Fibroblast of skin of abdomen (primary cell): Measurements from ENCODE around the gene TMPRSS7.
"Not testable (repeated sequence)": the region's sequence is repeated elsewhere in the genome, so short reads cannot be mapped to it uniquely, and the experiment has no call there.

Source experiments
- DNase-seq: peaks from one replicate; pipeline ENCODE4 v3.0.0-alpha.2; 2013

The TMPRSS7 gene

GRCh38 chr3:112061152-112061551 lies 26.6 kb downstream of the TMPRSS7 start:
- peak; percentile 65 for DNase-seq

GRCh38 chr3:112072387-112073060 lies 38.0 kb downstream of the TMPRSS7 start:
- DNase-seq, result not testable (repeated sequence)

- DNase-seq, result peak; percentile 29
These were observed 39.5 kb downstream of the TMPRSS7 start for GRCh38 chr3:112074006-112074405.

DNA sequence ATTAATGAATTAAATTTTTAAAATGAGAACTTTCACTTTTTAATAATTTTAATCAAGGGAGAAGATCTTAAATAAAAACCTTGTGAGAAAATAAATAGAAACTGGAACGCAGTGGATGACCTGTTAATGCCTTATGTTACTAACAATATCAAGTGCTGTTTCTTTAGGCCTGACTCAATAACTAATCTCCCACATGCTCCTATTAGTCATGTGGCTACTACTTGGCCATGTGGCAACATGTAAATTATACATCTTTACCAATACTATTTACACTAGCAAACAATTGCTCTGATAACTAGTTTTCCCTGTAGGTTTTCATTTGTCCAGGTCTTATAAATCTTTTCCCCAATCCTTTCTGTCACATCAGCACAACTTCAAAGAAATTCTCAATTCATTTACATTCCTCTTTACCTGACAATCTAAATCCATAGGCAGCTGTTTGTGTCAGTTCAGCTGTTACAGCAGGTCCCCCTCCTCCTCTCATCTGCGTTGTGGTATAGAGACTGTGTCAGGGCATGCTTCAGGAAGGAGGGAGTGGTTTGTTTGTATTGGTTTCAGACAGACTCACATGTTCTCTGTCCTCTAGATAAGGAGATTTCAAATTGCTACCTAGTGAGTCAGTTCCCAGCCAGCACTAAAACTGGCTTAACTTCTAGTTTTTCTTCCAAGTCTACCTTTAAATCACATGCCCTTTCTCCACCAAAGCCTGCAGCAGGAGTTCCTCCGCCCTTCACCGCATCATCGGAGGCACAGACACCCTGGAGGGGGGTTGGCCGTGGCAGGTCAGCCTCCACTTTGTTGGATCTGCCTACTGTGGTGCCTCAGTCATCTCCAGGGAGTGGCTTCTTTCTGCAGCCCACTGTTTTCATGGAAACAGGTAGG lies 40.3 kb downstream of the TMPRSS7 start:
- DNase-seq, result peak; percentile 85

DNA sequence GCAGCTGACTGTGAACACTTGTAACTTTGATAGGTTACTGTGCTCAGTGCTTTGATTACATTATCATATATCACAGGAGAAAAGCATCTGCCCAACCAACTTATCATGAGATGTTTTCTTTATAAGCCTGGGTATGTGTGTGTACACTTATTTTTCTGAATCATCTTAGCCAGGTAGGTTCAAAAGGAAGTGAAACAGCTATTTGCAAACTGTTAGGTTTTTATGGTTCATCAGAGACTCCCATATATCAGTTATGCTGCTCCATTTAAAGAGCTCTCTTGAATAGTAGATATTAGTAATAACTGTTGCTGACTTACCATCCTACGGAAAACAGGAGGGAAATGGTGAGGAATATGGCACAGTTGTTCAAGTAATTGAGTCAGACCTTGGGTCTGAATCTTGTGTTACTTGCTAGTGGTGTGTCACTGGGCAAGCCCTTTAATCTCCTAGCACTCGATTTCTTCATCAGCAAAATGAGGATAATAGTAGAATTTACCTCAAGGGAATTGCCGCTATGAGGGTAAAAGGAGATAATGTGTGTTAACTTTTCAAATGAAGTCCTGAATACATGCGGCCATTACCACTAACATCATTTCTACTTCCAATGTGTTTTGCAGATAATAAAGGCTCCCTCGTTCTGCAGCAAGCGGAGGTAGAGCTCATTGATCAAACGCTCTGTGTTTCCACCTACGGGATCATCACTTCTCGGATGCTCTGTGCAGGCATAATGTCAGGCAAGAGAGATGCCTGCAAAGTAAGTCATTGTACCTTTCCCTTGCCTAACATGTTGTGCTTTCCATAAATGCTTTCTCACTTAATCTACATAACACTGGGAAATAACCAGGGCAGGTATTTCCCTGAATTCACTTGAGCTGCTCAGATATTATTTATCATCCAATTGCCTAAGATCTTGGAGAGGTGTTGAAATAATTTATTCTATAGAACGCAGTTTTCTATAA lies 43.9 kb downstream of the TMPRSS7 start:
- DNase-seq, result no peak

DNA sequence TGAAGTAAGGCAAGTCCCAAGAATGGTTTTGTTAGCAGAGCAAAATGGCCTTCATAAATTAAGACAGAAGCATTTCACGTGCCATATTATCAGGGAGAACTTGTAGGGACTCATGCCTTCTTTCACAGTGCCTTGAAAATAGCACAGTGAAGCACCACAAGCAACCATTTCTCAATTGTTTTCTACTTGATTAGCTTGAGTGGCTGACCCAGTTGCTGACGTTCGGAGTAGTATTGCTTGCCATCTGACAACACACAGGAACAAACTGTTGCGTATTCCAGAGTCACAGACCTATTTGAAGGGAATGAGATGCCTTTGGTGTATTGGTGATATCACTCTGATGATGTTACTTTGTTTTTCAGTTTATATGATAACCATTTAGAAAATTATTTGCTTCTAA lies 48.7 kb downstream of the TMPRSS7 start:
- no peak for DNase-seq

DNA sequence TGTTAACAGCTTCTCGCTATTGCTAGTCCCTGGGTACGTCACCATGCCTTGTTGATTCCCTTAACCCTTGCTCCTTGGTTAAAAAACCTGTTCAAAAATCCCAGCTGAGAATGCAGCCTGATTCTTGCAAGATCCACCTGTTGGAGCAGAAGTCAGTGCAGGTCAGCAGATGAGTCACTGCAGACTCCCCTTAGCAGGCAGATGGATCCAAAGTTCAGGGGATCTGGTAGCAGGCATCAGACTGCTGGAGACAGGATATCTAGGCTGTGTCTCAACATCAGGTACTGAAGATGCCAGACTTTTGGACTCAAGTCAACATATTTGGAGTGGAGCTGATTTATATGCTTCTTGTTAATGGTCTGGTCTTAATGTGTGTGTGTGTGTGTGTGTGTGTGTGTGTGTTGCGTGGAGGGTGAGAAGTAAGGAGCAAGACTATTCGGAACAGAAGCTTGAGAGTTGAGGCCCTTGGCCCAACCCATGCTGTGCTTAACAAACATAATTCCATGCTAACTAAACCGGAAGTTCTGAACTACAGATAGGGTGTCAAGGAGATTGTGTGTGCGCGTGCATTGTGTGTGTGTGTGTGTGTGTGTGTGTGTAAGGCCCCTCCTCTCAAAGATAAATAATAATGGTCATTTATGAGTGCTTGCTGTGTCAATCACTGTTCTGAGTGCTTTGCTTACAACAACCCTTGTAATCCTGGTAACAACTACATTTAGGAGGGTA lies 50.6 kb downstream of the TMPRSS7 start:
- DNase-seq, result no peak

DNA sequence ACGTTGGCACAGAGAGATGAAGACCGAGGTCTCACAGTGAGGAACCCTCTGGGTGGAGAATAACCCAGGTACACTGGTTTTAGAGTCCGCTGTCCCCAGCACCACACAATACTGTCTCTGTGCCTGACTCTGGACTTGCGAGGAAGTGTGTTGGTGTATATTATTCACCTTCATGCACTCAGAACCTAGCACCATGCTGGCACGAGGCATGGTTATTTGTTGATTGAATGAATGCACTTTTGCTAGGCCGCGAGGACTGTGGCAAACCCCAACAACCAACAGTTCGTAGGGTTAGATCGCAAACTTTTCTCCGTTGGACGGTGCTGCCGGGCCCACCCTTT lies 51.2 kb downstream of the TMPRSS7 start:
- DNase-seq, result no peak

GRCh38 chr3:112086076-112086854 lies 51.7 kb downstream of the TMPRSS7 start, which contains the start of gene C3orf52:
Gene C3orf52 (plus strand): TSS chr3:112086389. CDS start chr3:112086408, 19 bp downstream.
- DNase-seq, result peak; percentile 77

GRCh38 chr3:112086875-112087524 lies 52.5 kb downstream of the TMPRSS7 start:
- peak; percentile 45 for DNase-seq

- DNase-seq, result no peak
These were observed 53.2 kb downstream of the TMPRSS7 start for GRCh38 chr3:112087746-112088145.

DNA sequence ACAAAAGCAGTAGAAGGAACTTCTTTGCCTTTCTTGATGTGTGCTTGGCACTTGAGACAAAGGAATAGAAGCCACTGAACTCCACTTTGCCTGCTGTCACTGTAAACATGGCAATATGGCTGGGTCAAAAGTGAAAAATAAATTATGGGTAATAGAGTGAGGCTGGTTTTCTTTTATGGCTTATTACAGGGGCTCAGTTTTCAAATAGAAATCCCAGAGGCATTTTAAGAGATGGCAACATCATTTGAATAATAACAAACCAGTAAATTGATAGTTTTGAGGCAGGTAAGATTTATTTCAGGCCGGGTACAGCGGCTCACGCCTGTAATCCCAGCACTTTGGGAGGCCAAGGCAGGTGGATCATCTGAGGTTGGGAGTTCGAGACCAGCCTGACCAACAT lies 54.4 kb downstream of the TMPRSS7 start:
- DNase-seq, result no peak

- no peak for DNase-seq
These were observed 55.7 kb downstream of the TMPRSS7 start for GRCh38 chr3:112089956-112090886.

DNA sequence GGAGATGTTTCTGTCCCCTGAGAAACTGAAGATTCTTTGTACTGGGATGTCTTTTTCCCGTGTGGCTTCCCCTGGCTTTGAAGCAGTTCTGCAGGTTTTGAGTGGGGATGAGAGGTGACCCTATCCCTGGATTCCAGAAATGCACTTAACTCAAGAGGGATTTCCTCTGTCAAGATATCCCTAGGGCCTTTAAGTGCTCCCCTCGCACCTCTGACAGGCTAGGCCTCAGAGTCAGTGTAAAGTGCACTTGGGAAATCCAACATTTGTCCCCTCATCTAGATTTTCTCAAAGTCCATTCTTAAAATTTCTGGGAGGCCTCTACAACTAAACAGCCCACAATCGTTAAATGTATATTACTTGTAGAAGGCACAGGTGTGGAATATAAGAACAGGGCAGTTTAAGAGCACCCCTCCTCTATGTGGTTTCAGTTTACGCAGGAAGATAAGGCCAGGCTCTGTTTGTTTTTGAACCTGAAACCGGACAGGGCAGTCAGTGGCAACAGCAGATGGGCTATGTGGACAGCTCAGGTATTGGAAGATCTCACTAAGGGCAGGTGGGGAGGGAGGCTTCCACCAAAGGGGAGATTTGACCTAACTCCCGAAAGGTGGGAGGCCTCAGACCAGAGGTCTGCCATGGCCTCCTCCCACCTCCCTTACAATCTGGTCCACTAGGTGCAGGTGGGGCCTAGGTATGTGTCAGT lies 56.5 kb downstream of the TMPRSS7 start:
- no peak for DNase-seq

DNA sequence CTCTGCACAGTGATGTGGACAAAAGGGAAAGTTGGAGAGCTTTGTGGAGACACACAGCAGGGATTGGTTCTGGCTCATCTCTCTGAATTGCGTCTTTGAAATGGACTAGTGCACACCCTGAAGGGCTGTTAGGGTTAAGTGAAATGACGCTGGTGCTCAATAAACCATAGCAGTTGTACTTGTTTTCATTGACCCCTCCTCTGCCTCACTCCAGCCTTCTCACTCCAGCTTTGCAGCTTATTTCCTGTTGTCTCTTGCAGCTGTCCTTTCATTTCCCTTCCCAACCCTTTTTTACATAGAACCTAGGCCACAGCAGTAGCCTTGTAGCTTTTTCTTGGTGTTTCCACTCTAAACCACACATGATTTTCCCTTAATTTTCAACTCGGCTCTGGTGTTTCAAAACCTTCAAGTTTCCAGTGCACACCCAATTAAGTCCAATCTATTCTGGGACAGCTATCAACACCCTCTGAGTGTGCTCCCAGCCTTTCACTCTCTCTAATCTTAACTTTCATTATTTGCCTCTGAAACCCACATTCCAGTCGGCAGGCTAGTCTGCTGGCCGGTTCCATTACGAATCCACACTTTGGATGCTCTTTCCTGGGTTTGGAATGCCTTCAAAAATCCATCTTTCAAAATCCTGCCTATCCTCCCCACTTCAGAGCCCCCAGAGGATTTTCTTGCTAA lies 58.1 kb downstream of the TMPRSS7 start:
- peak; percentile 60 for DNase-seq

- no peak for DNase-seq
These were observed 58.6 kb downstream of the TMPRSS7 start for GRCh38 chr3:112093180-112093522.

DNA sequence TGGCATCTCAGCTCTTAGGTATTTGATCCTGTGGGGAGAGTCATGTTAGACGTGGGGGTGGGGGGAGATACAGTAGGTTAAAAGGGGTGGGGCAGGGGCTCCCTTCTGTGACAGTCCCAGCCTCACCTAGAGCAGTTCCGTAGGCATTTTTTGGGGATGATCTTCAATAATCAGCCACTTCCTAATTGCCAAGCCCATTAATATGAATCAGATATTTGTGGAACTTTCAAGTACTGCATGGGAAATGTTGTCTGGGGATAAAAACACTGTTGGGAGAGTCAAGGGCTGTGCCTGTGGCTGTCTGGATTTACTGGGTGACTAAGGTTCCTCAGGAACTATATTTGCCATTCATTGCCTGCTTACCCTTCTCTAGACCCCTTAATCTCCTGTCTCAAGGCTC lies 61.2 kb downstream of the TMPRSS7 start:
- no peak for DNase-seq

- peak; percentile 55 for DNase-seq
These were observed 61.6 kb downstream of the TMPRSS7 start for GRCh38 chr3:112096176-112096575.
